OCI-LY7 (cell line): ENCODE measurements around the gene NLRC3. TPM values are rescaled to one million over a fixed set of nuclear protein-coding genes. Genes with fewer than 3 reads are reported as not detected.
"Not testable (repeated sequence)": the region's sequence is repeated elsewhere in the genome, so short reads cannot be mapped to it uniquely, and the experiment has no call there.

Experiments
- BruUV-seq: library from RNA; stranded (reverse); fragments of 400-500 nt; replicated peaks from 2 replicates; lab custom pipeline; 2021; lab: Mats Ljungman, UMichigan
- CTCF ChIA-PET: fragments of 300-600 bp; sonication (Branson Sonifier 250); formaldehyde crosslinking; loops from one replicate; lab custom pipeline; 2022; ENCODE audit warnings: antibody characterized with exemption; ENCODE audit not compliant: unreplicated experiment; lab: Charles Lee
- POLR2A ChIA-PET: fragments of 300-600 bp; sonication (Branson Sonifier 250); formaldehyde crosslinking; loops from one replicate; lab custom pipeline; 2022; ENCODE audit warnings: antibody characterized with exemption; lab: Charles Lee
- DNase-seq: peaks from one replicate; pipeline ENCODE4 v3.0.0-alpha.2; 2015; ENCODE audit warnings: low spot score
- H2AFZ ChIP-seq: fragments of 200-600 bp; sonication (generic), shearing (Covaris generic); 2 replicates; pipeline ENCODE4 v1.6.1; 2014; ENCODE audit warnings: mild to moderate bottlenecking, antibody characterized with exemption, low read length, moderate library complexity
- H3K27ac ChIP-seq: fragments of 200-600 bp; sonication (generic); 2 replicates; pipeline ENCODE4 v1.5.1; 2014; ENCODE audit warnings: mixed run types, low read depth, mild to moderate bottlenecking, moderate library complexity, low read length, inconsistent platforms; ENCODE audit not compliant: poor library complexity, severe bottlenecking
- H3K36me3 ChIP-seq: fragments of 200-600 bp; sonication (generic); 2 replicates; pipeline ENCODE4 v1.6.1; 2014; ENCODE audit warnings: mild to moderate bottlenecking, antibody characterized with exemption, low read length, moderate library complexity, mixed read lengths; ENCODE audit not compliant: insufficient read depth
- H3K4me1 ChIP-seq: fragments of 200-600 bp; sonication (generic); 2 replicates; pipeline ENCODE4 v1.5.1; 2014; ENCODE audit warnings: mild to moderate bottlenecking, low read length; ENCODE audit not compliant: insufficient read depth, poor library complexity, severe bottlenecking
- H3K4me2 ChIP-seq: fragments of 200-600 bp; sonication (generic); 2 replicates; pipeline ENCODE4 v1.6.1; 2014; ENCODE audit warnings: mild to moderate bottlenecking, low read length
- H3K4me3 ChIP-seq: fragments of 200-600 bp; sonication (generic); 2 replicates; pipeline ENCODE4 v1.5.1; 2014; ENCODE audit warnings: mild to moderate bottlenecking, low read depth, low read length; ENCODE audit not compliant: poor library complexity, severe bottlenecking
- H3K79me2 ChIP-seq: fragments of 200-600 bp; sonication (generic); 2 replicates; pipeline ENCODE4 v1.6.1; 2016; ENCODE audit warnings: low read depth, mild to moderate bottlenecking, low read length, moderate library complexity, mixed read lengths; ENCODE audit not compliant: insufficient read depth
- H3K9me2 ChIP-seq: fragments of 200-600 bp; sonication (generic); 2 replicates; pipeline ENCODE4 v1.6.1; 2016; ENCODE audit warnings: mild to moderate bottlenecking, low read length, mixed read lengths; ENCODE audit not compliant: insufficient read depth
- H3K9me3 ChIP-seq: fragments of 200-600 bp; sonication (generic); 2 replicates; pipeline ENCODE4 v1.6.1; 2014; ENCODE audit warnings: mild to moderate bottlenecking, mixed run types, low read length, mixed read lengths
- H4K20me1 ChIP-seq: fragments of 200-600 bp; sonication (generic); 2 replicates; pipeline ENCODE4 v1.6.1; 2014; ENCODE audit warnings: mild to moderate bottlenecking, antibody characterized with exemption, low read length, moderate library complexity, mixed read lengths; ENCODE audit not compliant: insufficient read depth
- EZH2phosphoT487 ChIP-seq: fragments of 200-600 bp; sonication (generic); IDR thresholded peaks from 2 replicates; pipeline ENCODE4 v1.6.1; 2018; ENCODE audit warnings: low read depth, borderline replicate concordance, mild to moderate bottlenecking, mixed run types, antibody characterized with exemption, low read length, moderate library complexity, mixed read lengths
- intact Hi-C: fragments of 100-400 bp; cut with micrococcal nuclease; formaldehyde crosslinking; loops from one replicate; pipeline ENCODE4 v1.10.0; 2022; ENCODE audit not compliant: unreplicated experiment
- total RNA-seq, 2 experiments: library from RNA; depleted of rRNA in 1 of 2; stranded (reverse); fragments of >200 nt in 1 of 2; shearing (Covaris generic) in 1 of 2; gene quantifications; 2 replicates each; pipeline ENCODE4 v1.2.3, GENCODE V29; 2014 to 2022
- TF ChIP-seq, protein P1 (sequence below): fragments of 200-600 bp; sonication (generic); conservative IDR thresholded peaks from 2 replicates; pipeline ENCODE4 v1.5.1; 2014; ENCODE audit warnings: mild to moderate bottlenecking, antibody characterized with exemption, low read length, moderate library complexity, mixed read lengths

NLRC3 gene
- total RNA-seq, 2 experiments from 2014 or later: 50.6 to 74.0 TPM

- intact Hi-C loops: loop anchor here (10.0 kb wide), 1 partner anchor 354 kb away; no protein-coding TSS in a partner anchor
- ChIA-PET CTCF (no interaction called here), POLR2A (no interaction called here)
Measured at GRCh38 chr16:3508736-3509135, 68.5 kb downstream of the NLRC3 start.

DNA sequence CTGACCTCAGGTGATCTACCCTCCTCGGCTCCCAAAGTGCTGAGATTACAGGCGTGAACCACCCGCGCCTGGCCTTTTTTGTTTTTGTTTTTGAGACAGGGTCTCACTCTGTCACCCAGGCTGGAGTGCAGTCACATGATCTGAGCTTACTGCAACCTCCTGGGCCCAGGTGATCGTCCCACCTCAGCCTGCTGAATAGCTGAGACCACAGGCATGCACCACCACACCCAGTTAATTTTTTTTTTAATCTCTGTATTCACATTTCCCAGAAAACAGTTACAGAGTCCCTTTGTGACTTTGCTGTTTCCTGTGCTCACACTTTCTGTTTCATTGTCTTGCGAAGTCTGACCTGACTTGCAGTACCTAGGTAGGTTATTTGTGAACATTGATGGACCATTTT, 73.7 kb downstream of the NLRC3 start:
- TF ChIP-seq EZH2phosphoT487: no peak
- TF ChIP-seq, protein P1, sequence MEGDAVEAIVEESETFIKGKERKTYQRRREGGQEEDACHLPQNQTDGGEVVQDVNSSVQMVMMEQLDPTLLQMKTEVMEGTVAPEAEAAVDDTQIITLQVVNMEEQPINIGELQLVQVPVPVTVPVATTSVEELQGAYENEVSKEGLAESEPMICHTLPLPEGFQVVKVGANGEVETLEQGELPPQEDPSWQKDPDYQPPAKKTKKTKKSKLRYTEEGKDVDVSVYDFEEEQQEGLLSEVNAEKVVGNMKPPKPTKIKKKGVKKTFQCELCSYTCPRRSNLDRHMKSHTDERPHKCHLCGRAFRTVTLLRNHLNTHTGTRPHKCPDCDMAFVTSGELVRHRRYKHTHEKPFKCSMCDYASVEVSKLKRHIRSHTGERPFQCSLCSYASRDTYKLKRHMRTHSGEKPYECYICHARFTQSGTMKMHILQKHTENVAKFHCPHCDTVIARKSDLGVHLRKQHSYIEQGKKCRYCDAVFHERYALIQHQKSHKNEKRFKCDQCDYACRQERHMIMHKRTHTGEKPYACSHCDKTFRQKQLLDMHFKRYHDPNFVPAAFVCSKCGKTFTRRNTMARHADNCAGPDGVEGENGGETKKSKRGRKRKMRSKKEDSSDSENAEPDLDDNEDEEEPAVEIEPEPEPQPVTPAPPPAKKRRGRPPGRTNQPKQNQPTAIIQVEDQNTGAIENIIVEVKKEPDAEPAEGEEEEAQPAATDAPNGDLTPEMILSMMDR: no peak

More at GRCh38 chr16:3508736-3509135, 68.5 kb downstream of the NLRC3 start:
- no TSS peak for BruUV-seq
- Histone ChIP-seq H3K79me2 (no peaks in the 10 kb centered on the region), H3K4me2 (no peak overlapping the region), H3K4me3 (no peak overlapping the region), H3K4me1 (peaks cover 1% of the 10 kb centered on the region), H2AFZ (no peak overlapping the region), H3K36me3 (no peaks in the 10 kb centered on the region), H3K9me2 (no peaks in the 10 kb centered on the region), H3K27ac (no peak overlapping the region), H4K20me1 (no peaks in the 10 kb centered on the region), H3K9me3 (no peaks in the 10 kb centered on the region)
- no peak for DNase-seq
- TF ChIP-seq EZH2phosphoT487: no peak
- TF ChIP-seq, protein P1: no peak

GRCh38 chr16:3501783-3502400, 75.3 kb downstream of the NLRC3 start:
- H3K4me3 ChIP-seq: peak overlapping the region; percentile 77
- no TSS peak for BruUV-seq
- H3K79me2 ChIP-seq: no peaks in the 10 kb centered on the region
- peak overlapping the region; percentile 84 for H3K4me2 ChIP-seq
- H3K9me2 ChIP-seq: no peaks in the 10 kb centered on the region
- ChIA-PET POLR2A (no interaction called here), CTCF (no interaction called here)
- H3K9me3 ChIP-seq: no peaks in the 10 kb centered on the region
- intact Hi-C loops: loop anchor here (2.0 to 10.0 kb wide), 3 partner anchors 43 to 347 kb away; partner anchors contain the start of genes ZNF174 and ZSCAN32
- H3K27ac ChIP-seq: no peak overlapping the region
- H3K36me3 ChIP-seq: no peaks in the 10 kb centered on the region
- DNase-seq: no peak
- no peak overlapping the region for H2AFZ ChIP-seq
- no peaks in the 10 kb centered on the region for H4K20me1 ChIP-seq
- peaks cover 16% of the 10 kb centered on the region for H3K4me1 ChIP-seq
- no peak for TF ChIP-seq EZH2phosphoT487
- TF ChIP-seq, protein P1: no peak

More for the DNA sequence above, 73.7 kb downstream of the NLRC3 start:
- no peaks in the 10 kb centered on the region for H4K20me1 ChIP-seq
- POLR2A ChIA-PET: no interaction called here
- DNase-seq: peak; percentile 21
- no peaks in the 10 kb centered on the region for H3K79me2 ChIP-seq
- CTCF ChIA-PET: no interaction called here
- H2AFZ ChIP-seq: no peak overlapping the region; the same call in 1 of the 2 replicates
- BruUV-seq: no TSS peak
- peaks cover 16% of the 10 kb centered on the region for H3K4me1 ChIP-seq
- intact Hi-C loops: loop anchor here (5.0 to 10.0 kb wide), 2 partner anchors 101 to 349 kb away; partner anchors contain the start of genes ZNF174 and ZSCAN32
- H3K9me3 ChIP-seq: no peaks in the 10 kb centered on the region
- no peak overlapping the region for H3K4me3 ChIP-seq
- peak overlapping the region; percentile 21; the same call in 1 of the 2 replicates for H3K4me2 ChIP-seq
- no peaks in the 10 kb centered on the region for H3K36me3 ChIP-seq
- H3K9me2 ChIP-seq: no peaks in the 10 kb centered on the region
- no peak overlapping the region for H3K27ac ChIP-seq

DNA sequence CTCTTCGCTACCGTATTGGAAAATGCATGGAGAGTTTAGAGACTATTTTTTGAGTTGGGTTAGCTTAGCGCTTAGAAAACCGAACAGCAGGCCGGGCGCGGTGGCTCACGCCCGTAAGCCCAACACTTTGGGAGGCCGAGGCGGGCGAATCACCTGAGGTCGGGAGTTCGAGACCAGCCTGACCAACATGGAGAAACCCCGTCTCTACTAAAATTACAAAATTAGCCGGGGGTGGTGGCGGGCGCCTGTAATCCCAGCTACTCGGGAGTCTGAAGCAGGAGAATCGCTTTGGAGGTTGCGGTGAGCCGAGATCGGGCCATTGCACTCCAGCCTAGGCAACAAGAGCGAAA, 75.8 kb downstream of the NLRC3 start:
- H2AFZ ChIP-seq: peak overlapping the region; percentile 94
- DNase-seq, H3K36me3 ChIP-seq, BruUV-seq, POLR2A ChIA-PET, H4K20me1 ChIP-seq, H3K9me2 ChIP-seq, H3K9me3 ChIP-seq, CTCF ChIA-PET, H3K79me2 ChIP-seq, H3K27ac ChIP-seq: not testable (repeated sequence)
- intact Hi-C loops: loop anchor here (2.0 to 10.0 kb wide), 3 partner anchors 43 to 347 kb away; partner anchors contain the start of genes ZNF174 and ZSCAN32
- peak overlapping the region; percentile 84 for H3K4me2 ChIP-seq
- H3K4me1 ChIP-seq: peaks cover 16% of the 10 kb centered on the region
- H3K4me3 ChIP-seq: peak overlapping the region; percentile 77
